ENCODE measurements around the gene EYA2. TPM values are rescaled to one million over a fixed set of nuclear protein-coding genes. Genes with fewer than 3 reads are reported as not detected.
"Not testable (repeated sequence)": the region's sequence is repeated elsewhere in the genome, so short reads cannot be mapped to it uniquely, and the experiment has no call there.

EYA2 gene
- polyA plus RNA-seq, 6 donors from 2014 or later: not detected

- Mint-ChIP-seq H3K9me3 (peaks cover 2 to 21% (median 10%) of the 10 kb centered on the region in 7 donors), H3K36me3 (no peaks in the 10 kb centered on the region), H3K4me1 (no peaks in the 10 kb centered on the region), H3K27ac (no peak overlapping the region), H3K27me3 (peaks cover 4 to 37% (median 18%) of the 10 kb centered on the region in 3 donors), H3K4me3 (no peak overlapping the region)
- ATAC-seq (ENCODE audit: low read depth in 2 of 2) (no peak), DNase-seq (no peak)
Measured at GRCh38 chr20:46954490-46955038, 59.9 kb downstream of the EYA2 start.

GRCh38 chr20:46955601-46956556 is 61.2 kb downstream of the EYA2 start:
- no peak for DNase-seq
- H3K4me3 Mint-ChIP-seq: no peak overlapping the region
- H3K36me3 Mint-ChIP-seq: no peaks in the 10 kb centered on the region
- no peak overlapping the region for H3K27ac Mint-ChIP-seq
- peaks cover 4 to 42% (median 24%) of the 10 kb centered on the region in 3 donors for H3K27me3 Mint-ChIP-seq
- no peaks in the 10 kb centered on the region for H3K4me1 Mint-ChIP-seq
- H3K9me3 Mint-ChIP-seq: peaks cover 2 to 21% (median 10%) of the 10 kb centered on the region in 7 donors
- ATAC-seq (ENCODE audit: low read depth in 2 of 2): no peak

- no peak overlapping the region for H3K27ac Mint-ChIP-seq
- no peaks in the 10 kb centered on the region for H3K36me3 Mint-ChIP-seq
- DNase-seq (no peak), ATAC-seq (ENCODE audit: low read depth in 2 of 2) (no peak)
- peaks cover 10 to 38% (median 13%) of the 10 kb centered on the region in 3 donors for H3K27me3 Mint-ChIP-seq
- peaks cover 2 to 39% (median 10%) of the 10 kb centered on the region in 7 donors for H3K9me3 Mint-ChIP-seq
- no peak overlapping the region for H3K4me3 Mint-ChIP-seq
- H3K4me1 Mint-ChIP-seq: no peaks in the 10 kb centered on the region
Measured at GRCh38 chr20:46959081-46959692, 64.5 kb downstream of the EYA2 start.

- no peak for ATAC-seq (ENCODE audit: low read depth in 2 of 2)
- H3K27ac Mint-ChIP-seq: no peak overlapping the region
- no peak overlapping the region for H3K4me3 Mint-ChIP-seq
- H3K27me3 Mint-ChIP-seq: peaks cover 10 to 36% (median 13%) of the 10 kb centered on the region in 3 donors
- DNase-seq: no peak
- H3K36me3 Mint-ChIP-seq: no peaks in the 10 kb centered on the region
- no peaks in the 10 kb centered on the region for H3K4me1 Mint-ChIP-seq
- H3K9me3 Mint-ChIP-seq: peaks cover 2 to 39% (median 10%) of the 10 kb centered on the region in 7 donors
Measured at GRCh38 chr20:46959821-46960220, 65.2 kb downstream of the EYA2 start.

DNA sequence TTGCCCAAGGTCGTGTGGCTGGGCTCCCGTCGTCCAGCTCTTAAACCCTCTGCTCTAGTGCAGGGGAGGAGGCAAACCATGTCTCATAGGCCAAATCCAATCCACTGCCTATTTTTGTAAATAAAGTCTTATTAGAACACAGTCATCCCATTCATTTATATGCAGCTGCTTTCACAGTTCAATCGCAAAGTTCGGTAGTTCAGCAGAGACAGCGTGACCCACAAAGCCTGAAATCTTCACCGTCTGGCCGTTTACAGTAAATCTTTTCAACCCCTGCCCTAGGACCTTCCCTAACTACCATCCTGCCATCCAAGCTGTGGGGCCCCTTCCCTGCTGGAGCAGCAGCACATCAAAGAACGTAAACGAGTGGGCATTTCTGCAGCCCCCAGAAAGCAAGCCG is 65.9 kb downstream of the EYA2 start:
- H3K36me3 Mint-ChIP-seq: no peaks in the 10 kb centered on the region
- no peaks in the 10 kb centered on the region for H3K4me1 Mint-ChIP-seq
- DNase-seq: no peak
- peaks cover 2 to 37% (median 10%) of the 10 kb centered on the region in 7 donors for H3K9me3 Mint-ChIP-seq
- no peak overlapping the region for H3K27ac Mint-ChIP-seq
- no peak overlapping the region for H3K4me3 Mint-ChIP-seq
- no peak for ATAC-seq (ENCODE audit: low read depth in 2 of 2)
- H3K27me3 Mint-ChIP-seq: peaks cover 10 to 36% (median 13%) of the 10 kb centered on the region in 3 donors

- H3K9me3 Mint-ChIP-seq: peaks cover 2 to 25% (median 9%) of the 10 kb centered on the region in 7 donors
Measured at GRCh38 chr20:46961968-46962367, 67.3 kb downstream of the EYA2 start.

GRCh38 chr20:46962452-46963195 is 68.0 kb downstream of the EYA2 start:
- ATAC-seq (ENCODE audit: low read depth in 2 of 2): no peak
- H3K4me3 Mint-ChIP-seq: no peak overlapping the region
- DNase-seq: no peak
- no peaks in the 10 kb centered on the region for H3K4me1 Mint-ChIP-seq
- peaks cover 0 to 19% (median 5%) of the 10 kb centered on the region in 7 donors for H3K9me3 Mint-ChIP-seq
- H3K27ac Mint-ChIP-seq: no peak overlapping the region
- no peaks in the 10 kb centered on the region for H3K36me3 Mint-ChIP-seq
- H3K27me3 Mint-ChIP-seq: peaks cover 15 to 34% (median 18%) of the 10 kb centered on the region in 3 donors

More at GRCh38 chr20:46961968-46962367, 67.3 kb downstream of the EYA2 start:
- not testable (repeated sequence) for DNase-seq; H3K27ac Mint-ChIP-seq; H3K36me3 Mint-ChIP-seq; ATAC-seq (ENCODE audit: low read depth in 2 of 2); H3K4me3 Mint-ChIP-seq; H3K4me1 Mint-ChIP-seq
- peaks cover 10 to 36% (median 13%) of the 10 kb centered on the region in 3 donors for H3K27me3 Mint-ChIP-seq

DNA sequence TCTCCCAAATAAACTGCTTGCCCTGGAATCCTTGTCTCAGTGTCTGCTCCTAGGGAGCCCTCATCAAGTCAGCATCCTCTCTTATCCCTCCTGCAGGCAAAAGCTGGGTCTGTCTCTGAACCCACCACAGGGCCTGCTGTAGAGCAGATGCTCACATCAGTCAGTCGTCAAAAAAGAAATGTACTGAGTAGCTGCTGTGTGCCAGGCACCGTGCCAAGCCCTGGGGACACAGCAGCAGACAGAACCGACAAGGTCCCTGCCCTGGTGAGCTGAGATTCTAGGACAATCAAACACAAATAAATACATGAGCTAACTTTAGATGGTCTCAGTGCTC is 68.5 kb downstream of the EYA2 start:
- Mint-ChIP-seq H3K27ac (no peak overlapping the region), H3K9me3 (peaks cover 0 to 18% (median 3%) of the 10 kb centered on the region in 7 donors), H3K36me3 (no peaks in the 10 kb centered on the region), H3K4me1 (no peaks in the 10 kb centered on the region), H3K4me3 (peak overlapping the region in 1 of 8 donors; percentile 34), H3K27me3 (peaks cover 14 to 29% (median 19%) of the 10 kb centered on the region in 3 donors)
- ATAC-seq (ENCODE audit: low read depth in 2 of 2): no peak
- DNase-seq: no peak

- DNase-seq (no peak), ATAC-seq (ENCODE audit: low read depth in 2 of 2) (no peak)
- no peak overlapping the region for H3K27ac Mint-ChIP-seq
- H3K9me3 Mint-ChIP-seq: peaks cover 0 to 18% (median 3%) of the 10 kb centered on the region in 7 donors
- H3K4me3 Mint-ChIP-seq: no peak overlapping the region
- H3K36me3 Mint-ChIP-seq: no peaks in the 10 kb centered on the region
- H3K4me1 Mint-ChIP-seq: no peaks in the 10 kb centered on the region
- peaks cover 15 to 25% (median 16%) of the 10 kb centered on the region in 3 donors for H3K27me3 Mint-ChIP-seq
Measured at GRCh38 chr20:46963758-46964617, 69.3 kb downstream of the EYA2 start.

DNA sequence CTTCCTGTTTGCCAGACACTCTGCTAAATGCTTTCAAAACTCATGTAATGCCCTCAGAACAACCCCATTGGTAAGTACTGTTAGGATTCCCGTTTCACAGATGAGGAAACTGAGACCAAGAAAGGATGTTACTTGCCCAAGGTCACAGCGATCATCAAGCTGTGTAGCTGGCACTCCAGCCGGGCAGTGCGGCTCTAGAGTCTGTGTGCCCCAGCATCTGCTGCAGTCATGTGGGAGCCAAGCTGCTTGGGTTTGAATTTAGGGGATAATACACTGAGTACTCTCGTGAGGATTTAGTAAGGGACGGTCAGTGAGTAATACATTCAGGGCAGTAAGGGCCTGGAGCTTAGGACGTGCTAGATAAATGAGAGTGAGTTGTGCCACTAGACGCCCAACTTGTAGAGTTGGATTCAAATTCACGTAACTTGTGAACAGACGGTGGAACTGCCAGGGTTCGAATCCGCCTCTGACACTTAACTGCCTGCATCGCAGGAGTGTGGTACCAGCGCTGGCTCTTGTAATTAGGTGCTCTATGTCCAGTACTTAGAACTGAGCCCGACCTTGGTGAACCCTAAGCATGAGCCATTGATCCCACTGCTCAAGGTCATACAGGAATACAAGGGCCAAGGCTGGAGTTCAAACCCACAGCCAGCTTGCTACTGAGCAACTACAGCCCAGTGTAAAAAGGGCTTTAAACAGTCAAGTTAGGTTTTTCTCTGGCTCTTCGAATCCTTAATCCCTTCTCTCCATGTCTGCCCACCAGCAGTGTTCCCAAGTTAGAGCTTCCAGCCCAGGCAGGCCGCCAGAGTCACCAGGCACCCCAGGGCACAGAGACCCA is 70.2 kb downstream of the EYA2 start:
- peaks cover 15 to 24% (median 18%) of the 10 kb centered on the region in 3 donors for H3K27me3 Mint-ChIP-seq
- H3K4me1 Mint-ChIP-seq: no peaks in the 10 kb centered on the region
- no peaks in the 10 kb centered on the region for H3K36me3 Mint-ChIP-seq
- H3K4me3 Mint-ChIP-seq: no peak overlapping the region
- H3K27ac Mint-ChIP-seq: no peak overlapping the region
- DNase-seq: no peak
- peaks cover 0 to 18% (median 3%) of the 10 kb centered on the region in 7 donors for H3K9me3 Mint-ChIP-seq
- no peak for ATAC-seq (ENCODE audit: low read depth in 2 of 2)

GRCh38 chr20:46965477-46965876 is 70.8 kb downstream of the EYA2 start:
- peaks cover 0 to 18% (median 3%) of the 10 kb centered on the region in 7 donors for H3K9me3 Mint-ChIP-seq
- DNase-seq (no peak), ATAC-seq (ENCODE audit: low read depth in 2 of 2) (no peak)
- no peak overlapping the region for H3K4me3 Mint-ChIP-seq
- H3K36me3 Mint-ChIP-seq: no peaks in the 10 kb centered on the region
- no peak overlapping the region for H3K27ac Mint-ChIP-seq
- peaks cover 15 to 24% (median 16%) of the 10 kb centered on the region in 3 donors for H3K27me3 Mint-ChIP-seq
- no peaks in the 10 kb centered on the region for H3K4me1 Mint-ChIP-seq

DNA sequence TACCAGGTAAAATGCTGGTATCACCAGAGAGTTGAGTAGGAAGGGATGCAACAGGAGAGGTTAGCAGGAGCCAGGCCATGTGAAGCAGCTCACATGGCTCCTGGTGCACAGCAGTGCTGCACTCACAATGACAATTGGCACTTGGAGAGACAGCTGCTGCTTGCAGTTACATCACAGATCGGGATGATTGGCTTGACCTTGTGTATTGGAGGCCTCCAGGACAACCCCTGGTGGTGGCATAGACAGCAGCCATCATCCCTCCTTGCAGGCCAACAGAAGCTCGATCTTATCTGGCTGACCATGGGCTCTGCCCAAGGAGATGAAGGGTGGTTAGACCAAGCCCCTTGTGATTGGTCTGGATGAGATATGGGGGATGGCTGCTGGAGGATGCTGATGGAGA is 73.0 kb downstream of the EYA2 start:
- H3K27me3 Mint-ChIP-seq: peaks cover 13 to 42% (median 28%) of the 10 kb centered on the region in 3 donors
- H3K27ac Mint-ChIP-seq: no peak overlapping the region
- DNase-seq (no peak), ATAC-seq (ENCODE audit: low read depth in 2 of 2) (no peak)
- peaks cover 0 to 3% (median 0%) of the 10 kb centered on the region in 3 donors for H3K4me1 Mint-ChIP-seq
- H3K4me3 Mint-ChIP-seq: no peak overlapping the region
- no peaks in the 10 kb centered on the region for H3K36me3 Mint-ChIP-seq
- peaks cover 0 to 5% (median 2%) of the 10 kb centered on the region in 7 donors for H3K9me3 Mint-ChIP-seq

Measured in naive B cell (primary cell).